ENCODE results near the gene MSI2. TPM values are rescaled to one million over a fixed set of nuclear protein-coding genes. Genes with fewer than 3 reads are reported as not detected.
A peak's percentile ranks its signal among the peaks of the same experiment; 100 is the strongest.

The MSI2 gene
- total and polyA plus RNA-seq, 5 experiments from 2014 or later = 2.5 to 136 (median 4.9) TPM

GRCh38 chr17:57328109-57328882 is 72.0 kb downstream of the MSI2 start:
- Mint-ChIP-seq H3K36me3 (peaks cover 0 to 40% (median 9%) of the 10 kb centered on the region in 3 donors), H3K4me1 (peaks cover 22 to 57% (median 37%) of the 10 kb centered on the region in 4 donors), H3K9me3 (no peaks in the 10 kb centered on the region), H3K27ac (peak overlapping the region in 5 of 10 donors; percentile 5 to 71 (median 33)), H3K27me3 (no peaks in the 10 kb centered on the region), H3K4me3 (no peak overlapping the region)
- ATAC-seq (no peak), DNase-seq (no peak)
- POLR2A ChIA-PET = interaction anchor here (1.4 kb wide), 1 partner anchor 9 kb away, joined by 3 read pairs; no protein-coding TSS in a partner anchor

GRCh38 chr17:57329380-57330214 is 73.3 kb downstream of the MSI2 start:
- peak overlapping the region in 2 of 10 donors; percentile 15 to 22 for H3K27ac Mint-ChIP-seq
- POLR2A ChIA-PET = interaction anchor here (1.4 kb wide), 1 partner anchor 11 kb away, joined by 3 read pairs; no protein-coding TSS in a partner anchor
- no peak for DNase-seq

GRCh38 chr17:57330587-57330986 is 74.3 kb downstream of the MSI2 start:
- Mint-ChIP-seq H3K27ac (no peak overlapping the region), H3K27me3 (no peaks in the 10 kb centered on the region), H3K4me3 (no peak overlapping the region), H3K4me1 (peaks cover 15 to 48% (median 35%) of the 10 kb centered on the region in 4 donors), H3K9me3 (peaks cover 0 to 1% (median 0%) of the 10 kb centered on the region in 9 donors), H3K36me3 (peaks cover 0 to 30% (median 0%) of the 10 kb centered on the region in 3 donors)
- DNase-seq = no peak
- POLR2A ChIA-PET = no interaction called here
- ATAC-seq = no peak

More at GRCh38 chr17:57329380-57330214, 73.3 kb downstream of the MSI2 start:
- Mint-ChIP-seq H3K36me3 (peaks cover 0 to 31% (median 2%) of the 10 kb centered on the region in 3 donors), H3K4me3 (no peak overlapping the region), H3K9me3 (no peaks in the 10 kb centered on the region), H3K27me3 (no peaks in the 10 kb centered on the region), H3K4me1 (peaks cover 19 to 54% (median 36%) of the 10 kb centered on the region in 4 donors)
- ATAC-seq = no peak

GRCh38 chr17:57331423-57331822 is 75.1 kb downstream of the MSI2 start:
- no peak overlapping the region for H3K4me3 Mint-ChIP-seq
- DNase-seq (no peak), ATAC-seq (no peak)
- peaks cover 16 to 48% (median 36%) of the 10 kb centered on the region in 4 donors for H3K4me1 Mint-ChIP-seq
- no peaks in the 10 kb centered on the region for H3K27me3 Mint-ChIP-seq
- peaks cover 0 to 29% (median 0%) of the 10 kb centered on the region in 3 donors for H3K36me3 Mint-ChIP-seq
- POLR2A ChIA-PET = no interaction called here
- no peak overlapping the region for H3K27ac Mint-ChIP-seq
- peaks cover 0 to 1% (median 0%) of the 10 kb centered on the region in 9 donors for H3K9me3 Mint-ChIP-seq

GRCh38 chr17:57332501-57332900 is 76.2 kb downstream of the MSI2 start:
- Mint-ChIP-seq H3K4me1 (peaks cover 21 to 48% (median 37%) of the 10 kb centered on the region in 4 donors), H3K36me3 (peaks cover 0 to 25% (median 0%) of the 10 kb centered on the region in 3 donors), H3K9me3 (peaks cover 0 to 1% (median 0%) of the 10 kb centered on the region in 9 donors), H3K27ac (no peak overlapping the region), H3K4me3 (no peak overlapping the region), H3K27me3 (no peaks in the 10 kb centered on the region)
- DNase-seq (no peak), ATAC-seq (no peak)
- POLR2A ChIA-PET = no interaction called here

GRCh38 chr17:57335195-57335792 is 79.0 kb downstream of the MSI2 start:
- Mint-ChIP-seq H3K4me1 (peaks cover 26 to 56% (median 48%) of the 10 kb centered on the region in 4 donors), H3K9me3 (peaks cover 0 to 1% (median 0%) of the 10 kb centered on the region in 9 donors), H3K27me3 (no peaks in the 10 kb centered on the region), H3K27ac (peak overlapping the region in 4 of 10 donors; percentile 2 to 65 (median 24)), H3K4me3 (no peak overlapping the region), H3K36me3 (peaks cover 0 to 25% (median 4%) of the 10 kb centered on the region in 3 donors)
- ATAC-seq = no peak
- DNase-seq = no peak
- POLR2A ChIA-PET = interaction anchor here (0.7 kb wide), 1 partner anchor 78 kb away, joined by 3 read pairs; no protein-coding TSS in a partner anchor

GRCh38 chr17:57337390-57337789 is 81.1 kb downstream of the MSI2 start:
- no peaks in the 10 kb centered on the region for H3K27me3 Mint-ChIP-seq
- H3K4me3 Mint-ChIP-seq = no peak overlapping the region
- POLR2A ChIA-PET = no interaction called here
- H3K36me3 Mint-ChIP-seq = peaks cover 0 to 21% (median 4%) of the 10 kb centered on the region in 3 donors
- no peak for DNase-seq
- peak overlapping the region in 3 of 10 donors; percentile 35 to 79 (median 57) for H3K27ac Mint-ChIP-seq
- peaks cover 36 to 74% (median 62%) of the 10 kb centered on the region in 4 donors for H3K4me1 Mint-ChIP-seq
- no peak for ATAC-seq
- peaks cover 0 to 1% (median 0%) of the 10 kb centered on the region in 9 donors for H3K9me3 Mint-ChIP-seq

- Mint-ChIP-seq H3K4me3 (peak overlapping the region in 3 of 10 donors; percentile 9 to 62 (median 41)), H3K9me3 (peaks cover 0 to 1% (median 0%) of the 10 kb centered on the region in 9 donors), H3K27me3 (no peaks in the 10 kb centered on the region), H3K27ac (peak overlapping the region in 5 of 10 donors; percentile 15 to 84 (median 58)), H3K4me1 (peaks cover 37 to 71% (median 65%) of the 10 kb centered on the region in 4 donors), H3K36me3 (peaks cover 0 to 25% (median 6%) of the 10 kb centered on the region in 3 donors)
- DNase-seq (peak in 1 of 10 donors; percentile 11), ATAC-seq (no peak)
- POLR2A ChIA-PET = no interaction called here
Measured at GRCh38 chr17:57338257-57338914, 82.1 kb downstream of the MSI2 start.

GRCh38 chr17:57340160-57340981 is 84.0 kb downstream of the MSI2 start:
- DNase-seq (no peak), ATAC-seq (no peak)
- Mint-ChIP-seq H3K27ac (peak overlapping the region in 1 of 10 donors; percentile 40), H3K36me3 (peaks cover 0 to 29% (median 8%) of the 10 kb centered on the region in 3 donors), H3K9me3 (no peaks in the 10 kb centered on the region), H3K4me1 (peaks cover 42 to 70% (median 66%) of the 10 kb centered on the region in 4 donors), H3K27me3 (no peaks in the 10 kb centered on the region), H3K4me3 (peak overlapping the region in 1 of 10 donors; percentile 39)
- POLR2A ChIA-PET = no interaction called here

GRCh38 chr17:57341611-57342540 is 85.6 kb downstream of the MSI2 start:
- peaks cover 36 to 60% (median 53%) of the 10 kb centered on the region in 4 donors for H3K4me1 Mint-ChIP-seq
- H3K36me3 Mint-ChIP-seq = peaks cover 0 to 27% (median 8%) of the 10 kb centered on the region in 3 donors
- no peak for ATAC-seq
- H3K27ac Mint-ChIP-seq = peak overlapping the region in 2 of 10 donors; percentile 2 to 4
- POLR2A ChIA-PET = no interaction called here
- DNase-seq = no peak
- no peak overlapping the region for H3K4me3 Mint-ChIP-seq
- H3K27me3 Mint-ChIP-seq = no peaks in the 10 kb centered on the region
- H3K9me3 Mint-ChIP-seq = no peaks in the 10 kb centered on the region
